SK-N-SH treated with all-trans-retinoic acid at 6 μM for 48 hours (cell line): ENCODE results near the gene IL22RA2.

Source experiments
- ARNTL ChIP-seq: fragments of 450-650 bp; formaldehyde crosslinking; IDR thresholded peaks from 2 replicates; pipeline ENCODE4 v1.5.0; 2020; ENCODE audit warnings: low read depth, mild to moderate bottlenecking, moderate library complexity, borderline replicate concordance
- BACH2 ChIP-seq: fragments of 250-450 bp; sonication (Bioruptor Pico); IDR thresholded peaks from 2 replicates; pipeline ENCODE4 v1.9.0; 2021; ENCODE audit warnings: mild to moderate bottlenecking, borderline replicate concordance
- CREB5 ChIP-seq: fragments of 250-450 bp; sonication (Bioruptor Pico); IDR thresholded peaks from 2 replicates; pipeline ENCODE4 v1.5.1; 2020; ENCODE audit warnings: low read depth, mild to moderate bottlenecking, moderate library complexity
- CSDC2 ChIP-seq: fragments of 250-450 bp; sonication (Bioruptor Pico); IDR thresholded peaks from 2 replicates; pipeline ENCODE4 v1.5.0; 2020; ENCODE audit warnings: mild to moderate bottlenecking, moderate library complexity
- ESRRG ChIP-seq: fragments of 250-450 bp; sonication (Bioruptor Pico); IDR thresholded peaks from 2 replicates; pipeline ENCODE4 v1.6.1; 2021; ENCODE audit warnings: mild to moderate bottlenecking
- OSR1 ChIP-seq: fragments of 250-450 bp; sonication (Bioruptor Pico); IDR thresholded peaks from 2 replicates; pipeline ENCODE4 v1.8.0; 2022; ENCODE audit warnings: moderate library complexity, mild to moderate bottlenecking, inconsistent platforms
- PATZ1 ChIP-seq: fragments of 250-450 bp; sonication (Bioruptor Pico); IDR thresholded peaks from 2 replicates; pipeline ENCODE4 v1.8.0; 2020; ENCODE audit warnings: mild to moderate bottlenecking, moderate library complexity, borderline replicate concordance
- POU6F1 ChIP-seq: fragments of 250-450 bp; sonication (Bioruptor Pico); IDR thresholded peaks from 2 replicates; pipeline ENCODE4 v1.8.0; 2021; ENCODE audit warnings: low read depth, mild to moderate bottlenecking, moderate library complexity, borderline replicate concordance
- PPARA ChIP-seq: fragments of 250-450 bp; sonication (Bioruptor Pico); IDR thresholded peaks from 2 replicates; pipeline ENCODE4 v1.5.0; 2020; ENCODE audit warnings: mild to moderate bottlenecking, borderline replicate concordance
- RARB ChIP-seq: fragments of 250-450 bp; sonication (Bioruptor Pico); IDR thresholded peaks from 2 replicates; pipeline ENCODE4 v1.8.0; 2021; ENCODE audit warnings: mild to moderate bottlenecking, moderate library complexity
- TCF4 ChIP-seq: fragments of 250-450 bp; sonication (Bioruptor Pico); IDR thresholded peaks from 2 replicates; pipeline ENCODE4 v1.8.0; 2021; ENCODE audit warnings: mild to moderate bottlenecking, moderate library complexity, borderline replicate concordance
- TOX ChIP-seq: fragments of 250-450 bp; sonication (Bioruptor Pico); IDR thresholded peaks from 2 replicates; pipeline ENCODE4 v1.8.0; 2021; ENCODE audit warnings: mild to moderate bottlenecking, moderate library complexity, borderline replicate concordance
- ZFP30 ChIP-seq: fragments of 450-650 bp; formaldehyde crosslinking; IDR thresholded peaks from 2 replicates; pipeline ENCODE4 v1.5.0; 2022; ENCODE audit warnings: mild to moderate bottlenecking, moderate library complexity
- ZNF8 ChIP-seq: fragments of 450-650 bp; formaldehyde crosslinking; IDR thresholded peaks from 2 replicates; pipeline ENCODE4 v1.5.0; 2020; ENCODE audit warnings: mild to moderate bottlenecking, moderate library complexity

GRCh38 chr6:137097057-137097456 lies 76.4 kb downstream of the IL22RA2 start:
- TF ChIP-seq TOX (CRISPR knock-in tag) (no peak), ARNTL (no peak), BACH2 (CRISPR knock-in tag) (no peak), CREB5 (CRISPR knock-in tag) (no peak), RARB (CRISPR knock-in tag) (no peak), ZNF8 (CRISPR knock-in tag) (no peak), ESRRG (CRISPR knock-in tag) (no peak), PPARA (CRISPR knock-in tag) (no peak), CSDC2 (CRISPR knock-in tag) (no peak), ZFP30 (CRISPR knock-in tag) (no peak), PATZ1 (CRISPR knock-in tag) (no peak), POU6F1 (CRISPR knock-in tag) (no peak), TCF4 (CRISPR knock-in tag) (no peak), OSR1 (CRISPR knock-in tag) (no peak)
